Panc1 (cell line): ENCODE measurements around the gene ZBTB7C. TPM values are rescaled to one million over a fixed set of nuclear protein-coding genes. Genes with fewer than 3 reads are reported as not detected.

ENCODE experiments used
- ATAC-seq: fragments of 200-7000 bp; cut with Tn5 transposase; 2 replicates; pipeline ENCODE4 v1.9.1; 2020; ENCODE audit warnings: mild to moderate bottlenecking, moderate library complexity
- BruUV-seq: library from RNA; stranded (reverse); fragments of 400-500 nt; replicated peaks from 2 replicates; lab custom pipeline; 2021; lab: Mats Ljungman, UMichigan
- CTCF ChIA-PET: fragments of 300-600 bp; sonication (Branson Sonifier 250); formaldehyde crosslinking; loops from one replicate; lab custom pipeline; 2022; ENCODE audit warnings: antibody characterized with exemption; lab: Charles Lee
- POLR2A ChIA-PET: fragments of 300-600 bp; sonication (Branson Sonifier 250); formaldehyde crosslinking; loops from one replicate; lab custom pipeline; 2022; ENCODE audit warnings: antibody characterized with exemption; lab: Charles Lee
- DNase-seq: peaks from one replicate; pipeline ENCODE4 v3.0.0-alpha.2; 2010; ENCODE audit warnings: low read depth, low spot score
- H3K27ac ChIP-seq: 2 replicates; pipeline ENCODE4 v1.5.1; 2011; ENCODE audit warnings: mild to moderate bottlenecking, low read length, inconsistent platforms
- H3K27me3 ChIP-seq: fragments of 200-500 bp; sonication (Bioruptor generic); 2 replicates; pipeline ENCODE4 v1.6.0; 2014; ENCODE audit warnings: low read length, inconsistent platforms; ENCODE audit not compliant: control insufficient read depth, insufficient read depth
- H3K36me3 ChIP-seq: fragments of 200-500 bp; sonication (Bioruptor generic); 2 replicates; pipeline ENCODE4 v1.5.1; 2014; ENCODE audit warnings: inconsistent platforms, mild to moderate bottlenecking, low read length, moderate library complexity; ENCODE audit not compliant: control insufficient read depth, insufficient read depth
- H3K4me1 ChIP-seq: 2 replicates; pipeline ENCODE4 v1.5.1; 2011; ENCODE audit warnings: inconsistent platforms, mild to moderate bottlenecking, low read length, moderate library complexity; ENCODE audit not compliant: control insufficient read depth, insufficient read depth
- H3K4me3 ChIP-seq, 2 experiments: 2 replicates each; pipeline ENCODE4 v1.5.1; 2011 to 2012; ENCODE audit warnings: low read depth in 2 of 2, low read length in 2 of 2, mild to moderate bottlenecking in 2 of 2, inconsistent platforms in 1 of 2, moderate library complexity in 1 of 2
- H3K9me3 ChIP-seq: fragments of 200-500 bp; sonication (Bioruptor generic); 2 replicates; pipeline ENCODE4 v1.5.1; 2014; ENCODE audit warnings: low read depth, mild to moderate bottlenecking, inconsistent platforms, low read length, moderate library complexity; ENCODE audit not compliant: control insufficient read depth, insufficient read depth
- POLR2AphosphoS5 ChIP-seq: IDR thresholded peaks from 2 replicates; pipeline ENCODE4 v1.6.1; 2012; ENCODE audit warnings: mild to moderate bottlenecking, low read depth, low read length, moderate library complexity
- SIN3A ChIP-seq: IDR thresholded peaks from 2 replicates; pipeline ENCODE4 v1.6.1; 2012; ENCODE audit warnings: low read depth, mild to moderate bottlenecking, low read length, moderate library complexity, borderline replicate concordance; ENCODE audit not compliant: insufficient read depth
- TCF7L2 ChIP-seq: IDR thresholded peaks from 2 replicates; pipeline ENCODE4 v1.6.1; 2011; ENCODE audit warnings: mild to moderate bottlenecking, low read depth, low read length, inconsistent platforms
- in situ Hi-C: cut with HindIII; loops from 2 replicates; pipeline ENCODE4 v1.10.0; 2016; ENCODE audit warnings: low sequenced_read_pairs, low pct_unique_long_range_greater_than_20kb
- intact Hi-C: fragments of 100-400 bp; cut with micrococcal nuclease; formaldehyde crosslinking; loops from one replicate; pipeline ENCODE4 v1.10.0; 2022; ENCODE audit not compliant: unreplicated experiment
- total RNA-seq: library from RNA; stranded (reverse); gene quantifications from one replicate; pipeline ENCODE4 v1.2.1, GENCODE V29; 2021; ENCODE audit not compliant: unreplicated experiment
- TF ChIP-seq, protein P1 (sequence below): fragments of 450-650 bp; IDR thresholded peaks from 2 replicates; pipeline ENCODE4 v1.5.1; 2017; ENCODE audit warnings: mild to moderate bottlenecking
- TF ChIP-seq, protein P2 (sequence below), 2 experiments: IDR thresholded peaks; 2 replicates each; pipeline ENCODE4 v1.6.1; 2011 to 2012; ENCODE audit warnings: low read depth in 2 of 2, control low read depth in 1 of 2, low read length in 1 of 2, mild to moderate bottlenecking in 1 of 2, moderate library complexity in 1 of 2; ENCODE audit not compliant: insufficient read depth in 1 of 2

ZBTB7C gene
- total RNA-seq, 1 experiment from 2014 or later: 0.03 TPM

DNA sequence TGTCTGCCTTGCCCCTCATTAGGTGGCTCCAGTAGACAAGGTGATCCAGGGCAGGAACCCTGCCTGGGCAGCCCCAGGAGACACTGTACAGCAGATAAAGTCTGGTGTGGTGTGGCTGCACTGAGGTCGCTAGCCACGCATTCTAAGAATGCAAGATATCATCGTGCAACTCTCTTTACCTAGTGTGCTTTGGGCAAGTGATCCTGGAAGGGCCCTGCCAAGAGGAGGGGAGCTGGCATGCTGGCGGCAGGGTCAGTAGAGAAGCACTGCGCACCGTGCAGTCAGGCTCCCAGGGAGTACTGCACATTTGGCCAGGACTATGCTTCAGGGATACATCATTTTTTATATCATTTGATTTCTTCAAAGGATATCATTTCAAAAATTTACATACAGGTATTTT lies 283.5 kb downstream of the ZBTB7C start:
- CTCF ChIA-PET: no interaction called here
- no TSS peak for BruUV-seq

DNA sequence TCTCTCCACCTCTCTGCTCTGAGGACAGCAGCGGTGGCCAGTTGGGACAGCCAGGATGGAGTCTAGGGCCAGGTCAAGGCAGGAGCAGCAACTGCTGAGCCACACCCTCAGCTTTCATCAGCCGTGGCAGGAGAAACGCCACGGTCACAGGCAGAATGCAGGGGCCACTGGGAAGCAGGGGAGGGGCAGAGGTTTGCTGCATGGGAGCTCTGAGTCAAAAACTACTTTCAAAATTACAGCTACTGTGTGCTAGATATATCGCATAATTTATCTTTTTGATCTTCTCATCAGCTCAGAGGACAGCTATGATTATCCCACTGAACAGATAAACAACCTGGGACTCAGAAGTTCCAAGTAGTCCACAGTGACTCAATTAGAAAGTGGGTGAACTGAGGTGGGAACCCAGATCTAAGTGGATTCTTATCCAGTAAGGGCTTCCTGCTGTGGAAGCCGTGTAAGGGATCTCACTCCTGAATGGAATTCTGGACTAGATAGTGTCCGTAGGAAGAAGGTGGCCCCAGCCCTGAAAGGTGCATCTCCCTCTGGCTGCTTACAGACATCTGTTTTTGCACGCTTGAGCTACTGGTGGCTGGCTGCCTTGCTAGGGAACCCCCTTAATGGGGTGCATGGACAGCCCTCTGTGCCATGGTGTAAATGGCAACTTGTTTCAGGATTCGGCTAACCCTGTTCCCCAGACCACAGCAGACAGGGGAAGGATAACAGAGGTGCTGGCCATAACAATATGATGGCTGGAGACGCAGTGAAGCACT lies 284.1 kb downstream of the ZBTB7C start:
- no peak for ATAC-seq
- BruUV-seq: no TSS peak
- in situ Hi-C loops: no loop called here
- TF ChIP-seq TCF7L2 (no peak), SIN3A (no peak), POLR2AphosphoS5 (no peak)
- TF ChIP-seq, protein P1, sequence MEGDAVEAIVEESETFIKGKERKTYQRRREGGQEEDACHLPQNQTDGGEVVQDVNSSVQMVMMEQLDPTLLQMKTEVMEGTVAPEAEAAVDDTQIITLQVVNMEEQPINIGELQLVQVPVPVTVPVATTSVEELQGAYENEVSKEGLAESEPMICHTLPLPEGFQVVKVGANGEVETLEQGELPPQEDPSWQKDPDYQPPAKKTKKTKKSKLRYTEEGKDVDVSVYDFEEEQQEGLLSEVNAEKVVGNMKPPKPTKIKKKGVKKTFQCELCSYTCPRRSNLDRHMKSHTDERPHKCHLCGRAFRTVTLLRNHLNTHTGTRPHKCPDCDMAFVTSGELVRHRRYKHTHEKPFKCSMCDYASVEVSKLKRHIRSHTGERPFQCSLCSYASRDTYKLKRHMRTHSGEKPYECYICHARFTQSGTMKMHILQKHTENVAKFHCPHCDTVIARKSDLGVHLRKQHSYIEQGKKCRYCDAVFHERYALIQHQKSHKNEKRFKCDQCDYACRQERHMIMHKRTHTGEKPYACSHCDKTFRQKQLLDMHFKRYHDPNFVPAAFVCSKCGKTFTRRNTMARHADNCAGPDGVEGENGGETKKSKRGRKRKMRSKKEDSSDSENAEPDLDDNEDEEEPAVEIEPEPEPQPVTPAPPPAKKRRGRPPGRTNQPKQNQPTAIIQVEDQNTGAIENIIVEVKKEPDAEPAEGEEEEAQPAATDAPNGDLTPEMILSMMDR: no peak
- TF ChIP-seq, protein P2, sequence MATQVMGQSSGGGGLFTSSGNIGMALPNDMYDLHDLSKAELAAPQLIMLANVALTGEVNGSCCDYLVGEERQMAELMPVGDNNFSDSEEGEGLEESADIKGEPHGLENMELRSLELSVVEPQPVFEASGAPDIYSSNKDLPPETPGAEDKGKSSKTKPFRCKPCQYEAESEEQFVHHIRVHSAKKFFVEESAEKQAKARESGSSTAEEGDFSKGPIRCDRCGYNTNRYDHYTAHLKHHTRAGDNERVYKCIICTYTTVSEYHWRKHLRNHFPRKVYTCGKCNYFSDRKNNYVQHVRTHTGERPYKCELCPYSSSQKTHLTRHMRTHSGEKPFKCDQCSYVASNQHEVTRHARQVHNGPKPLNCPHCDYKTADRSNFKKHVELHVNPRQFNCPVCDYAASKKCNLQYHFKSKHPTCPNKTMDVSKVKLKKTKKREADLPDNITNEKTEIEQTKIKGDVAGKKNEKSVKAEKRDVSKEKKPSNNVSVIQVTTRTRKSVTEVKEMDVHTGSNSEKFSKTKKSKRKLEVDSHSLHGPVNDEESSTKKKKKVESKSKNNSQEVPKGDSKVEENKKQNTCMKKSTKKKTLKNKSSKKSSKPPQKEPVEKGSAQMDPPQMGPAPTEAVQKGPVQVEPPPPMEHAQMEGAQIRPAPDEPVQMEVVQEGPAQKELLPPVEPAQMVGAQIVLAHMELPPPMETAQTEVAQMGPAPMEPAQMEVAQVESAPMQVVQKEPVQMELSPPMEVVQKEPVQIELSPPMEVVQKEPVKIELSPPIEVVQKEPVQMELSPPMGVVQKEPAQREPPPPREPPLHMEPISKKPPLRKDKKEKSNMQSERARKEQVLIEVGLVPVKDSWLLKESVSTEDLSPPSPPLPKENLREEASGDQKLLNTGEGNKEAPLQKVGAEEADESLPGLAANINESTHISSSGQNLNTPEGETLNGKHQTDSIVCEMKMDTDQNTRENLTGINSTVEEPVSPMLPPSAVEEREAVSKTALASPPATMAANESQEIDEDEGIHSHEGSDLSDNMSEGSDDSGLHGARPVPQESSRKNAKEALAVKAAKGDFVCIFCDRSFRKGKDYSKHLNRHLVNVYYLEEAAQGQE (IDR thresholded peaks at IDR 0.05; ENCODE audit: insufficient read depth in 1 of 2, low read depth in 2 of 2, low read length in 1 of 2): no peak
- H3K27ac ChIP-seq: no peak overlapping the region
- intact Hi-C loops: no loop called here
- no peaks in the 10 kb centered on the region for H3K36me3 ChIP-seq
- ChIA-PET POLR2A (no interaction called here), CTCF (no interaction called here)
- H3K27me3 ChIP-seq: no peaks in the 10 kb centered on the region
- no peaks in the 10 kb centered on the region for H3K9me3 ChIP-seq
- H3K4me3 ChIP-seq: no peak overlapping the region
- no peaks in the 10 kb centered on the region for H3K4me1 ChIP-seq
- no peak for DNase-seq

More for the DNA sequence above, 283.5 kb downstream of the ZBTB7C start:
- Histone ChIP-seq H3K9me3 (no peaks in the 10 kb centered on the region), H3K4me3 (no peak overlapping the region), H3K27ac (no peak overlapping the region), H3K36me3 (no peaks in the 10 kb centered on the region), H3K27me3 (no peaks in the 10 kb centered on the region), H3K4me1 (no peaks in the 10 kb centered on the region)
- in situ Hi-C loops (no loop called here), intact Hi-C loops (no loop called here)
- DNase-seq (no peak), ATAC-seq (no peak)
- no peak for TF ChIP-seq POLR2AphosphoS5
- TF ChIP-seq, protein P2 (IDR thresholded peaks at IDR 0.05; ENCODE audit: insufficient read depth in 1 of 2, low read depth in 2 of 2, low read length in 1 of 2): no peak
- TF ChIP-seq TCF7L2: no peak
- POLR2A ChIA-PET: no interaction called here
